ENCODE results near the gene MYH3. TPM values are rescaled to one million over a fixed set of nuclear protein-coding genes. Genes with fewer than 3 reads are reported as not detected.

Gene MYH3
- total RNA-seq, 1 donor: 2.3 TPM

Other genes starting within 250 kb of the MYH3 start
- not detected for gene MYH8, start 235.4 kb downstream of the MYH3 start, total RNA-seq
- gene MYH4, start 187.8 kb downstream of the MYH3 start, total RNA-seq: not detected
- not detected for gene MYH1, start 138.8 kb downstream of the MYH3 start, total RNA-seq
- gene MYH2, start 107.7 kb downstream of the MYH3 start, total RNA-seq: not detected
- gene SCO1, start 40.2 kb upstream of the MYH3 start, total RNA-seq: 17.1 TPM
- 76.7 TPM for gene ADPRM, start 40.3 kb upstream of the MYH3 start, total RNA-seq
- gene TMEM220, start 72.7 kb upstream of the MYH3 start, total RNA-seq: 2.6 TPM
- not detected for gene TMEM238L, start 146.8 kb upstream of the MYH3 start, total RNA-seq
- gene PIRT, start 180.8 kb upstream of the MYH3 start, total RNA-seq: 0.10 TPM